Stimulated activated CD4-positive, alpha-beta T cell treated with anti-CD3 and anti-CD28 coated beads, Interleukin-15, amount 100 ng/mL, for 48 hours (primary cell): ENCODE data around the gene UCKL1.

Source experiments
- DNase-seq, 2 donors: peaks; one replicate each; pipeline ENCODE4 v3.0.0-alpha.2; 2020; ENCODE audit warnings: low read depth in 2 of 2

The UCKL1 gene

GRCh38 chr20:63958964-63959698 lies 2.9 kb upstream of the UCKL1 start:
- no peak for DNase-seq

- no peak for DNase-seq
These were observed 2.3 kb upstream of the UCKL1 start for GRCh38 chr20:63958471-63958870.

- no peak for DNase-seq
These were observed 1.6 kb upstream of the UCKL1 start for GRCh38 chr20:63957690-63958441.

- peak in 1 of 2 donors; percentile 70 for DNase-seq
These were observed 931 bp upstream of the UCKL1 start for GRCh38 chr20:63957004-63957689.

- no peak for DNase-seq
These were observed 418 bp upstream of the UCKL1 start for GRCh38 chr20:63956664-63957003.

GRCh38 chr20:63955281-63955826 lies 862 bp downstream of the UCKL1 start:
- DNase-seq: no peak

GRCh38 chr20:63953764-63954429 lies 2.3 kb downstream of the UCKL1 start:
- no peak for DNase-seq

GRCh38 chr20:63952769-63953168 lies 3.4 kb downstream of the UCKL1 start:
- no peak for DNase-seq

GRCh38 chr20:63952210-63952535 lies 4.0 kb downstream of the UCKL1 start:
- DNase-seq: no peak

- no peak for DNase-seq
These were observed 4.6 kb downstream of the UCKL1 start for GRCh38 chr20:63951398-63952209.

GRCh38 chr20:63950701-63951397 lies 5.4 kb downstream of the UCKL1 start:
- DNase-seq: no peak

GRCh38 chr20:63947638-63948456 lies 8.4 kb downstream of the UCKL1 start:
- DNase-seq: no peak

- DNase-seq: no peak
These were observed 9.1 kb downstream of the UCKL1 start for GRCh38 chr20:63946986-63947637.

- no peak for DNase-seq
These were observed 10.0 kb downstream of the UCKL1 start for GRCh38 chr20:63945921-63946920.

GRCh38 chr20:63945031-63945658 lies 11.1 kb downstream of the UCKL1 start:
- DNase-seq: no peak

- no peak for DNase-seq
These were observed 11.9 kb downstream of the UCKL1 start for GRCh38 chr20:63944078-63944941.

GRCh38 chr20:63943808-63944077 lies 12.5 kb downstream of the UCKL1 start:
- DNase-seq: no peak
